Measurements from ENCODE around the gene RASSF4. TPM values are rescaled to one million over a fixed set of nuclear protein-coding genes. Genes with fewer than 3 reads are reported as not detected.
A peak's percentile ranks its signal among the peaks of the same experiment; 100 is the strongest.

The RASSF4 gene
- total RNA-seq, 1 donor from 2014 or later = 13.1 TPM

DNA sequence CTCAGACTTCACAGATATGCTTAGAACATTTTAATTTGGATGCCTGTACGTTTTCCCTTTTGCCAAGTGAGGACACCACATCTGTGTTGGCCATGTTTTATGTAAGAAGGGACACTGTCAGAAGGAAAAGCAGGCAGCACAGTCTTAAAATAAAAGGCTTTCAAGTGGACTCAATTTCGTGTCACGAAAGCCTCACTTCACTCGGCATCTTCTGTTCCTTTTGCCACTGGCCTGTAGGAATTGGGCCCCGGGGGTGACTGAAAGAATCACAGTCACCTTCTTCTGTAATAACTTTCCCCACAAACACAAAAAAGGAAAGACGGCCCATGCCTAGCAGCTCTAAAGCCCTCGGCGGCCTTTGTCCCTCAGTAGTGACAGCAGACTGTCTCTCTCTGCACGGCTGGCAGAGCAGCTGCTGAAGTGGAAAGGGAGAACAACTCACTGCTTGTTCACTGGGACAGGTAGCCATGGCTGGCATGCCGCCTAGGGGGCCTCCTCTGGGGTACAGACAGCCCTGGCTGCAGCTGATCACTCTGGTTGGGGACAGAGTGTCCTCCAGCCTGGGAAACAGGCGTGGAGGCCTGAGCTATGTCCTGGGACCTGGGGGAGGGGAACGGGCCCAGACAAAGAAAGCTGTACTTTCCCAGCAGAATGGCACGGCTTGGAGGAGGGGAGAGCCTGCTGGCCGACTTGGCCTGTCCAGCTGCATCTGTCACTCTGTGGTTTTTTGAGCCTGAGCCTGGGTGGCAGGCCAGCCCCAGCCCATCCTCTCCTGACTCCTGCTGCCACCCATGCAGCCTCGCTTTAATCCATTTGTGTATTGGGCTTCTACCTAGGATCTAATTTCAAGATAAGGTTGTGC, 4.4 kb downstream of the RASSF4 start:
- no peak for DNase-seq

DNA sequence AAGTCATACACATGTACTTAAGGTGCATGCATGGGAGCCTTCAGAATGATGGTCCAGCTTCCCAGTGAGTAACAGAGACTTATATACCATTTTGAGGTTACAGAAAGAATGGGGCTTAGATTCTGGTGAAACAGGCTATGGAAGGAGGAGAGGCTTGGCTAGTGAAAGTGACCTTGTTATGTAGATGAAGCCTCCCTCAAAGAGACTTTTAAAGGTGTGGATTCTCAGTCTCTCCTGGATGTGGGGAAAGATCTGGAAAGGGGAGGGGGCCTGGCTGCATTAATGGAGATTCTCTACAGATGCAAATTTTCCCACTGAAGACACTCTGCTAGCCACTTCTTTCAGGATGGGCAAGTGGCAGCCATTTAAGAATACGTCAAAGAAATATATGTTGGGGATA, 5.5 kb downstream of the RASSF4 start:
- no peak for DNase-seq

DNA sequence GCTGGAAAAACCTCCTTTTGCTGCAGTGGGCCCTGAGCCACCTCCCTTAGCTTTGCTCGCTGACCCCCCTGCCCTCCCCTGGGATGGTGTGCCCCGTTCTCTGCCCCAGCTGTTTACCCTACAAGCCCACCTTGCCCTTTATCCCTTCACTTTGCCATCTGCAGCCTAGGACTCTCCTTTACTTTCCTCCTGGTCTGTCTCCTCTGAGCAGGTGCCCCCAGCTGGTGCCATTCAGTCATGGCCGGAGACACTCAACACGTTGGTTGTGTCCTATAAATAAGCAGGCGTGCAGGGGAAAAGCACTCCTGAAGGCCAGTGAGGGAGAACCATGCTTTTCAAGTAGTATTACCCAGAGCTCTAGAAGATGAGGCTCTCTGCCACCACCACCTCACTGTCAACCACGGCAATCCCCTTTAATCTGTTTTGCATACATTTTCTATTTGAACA, 6.1 kb downstream of the RASSF4 start:
- no peak for DNase-seq

DNA sequence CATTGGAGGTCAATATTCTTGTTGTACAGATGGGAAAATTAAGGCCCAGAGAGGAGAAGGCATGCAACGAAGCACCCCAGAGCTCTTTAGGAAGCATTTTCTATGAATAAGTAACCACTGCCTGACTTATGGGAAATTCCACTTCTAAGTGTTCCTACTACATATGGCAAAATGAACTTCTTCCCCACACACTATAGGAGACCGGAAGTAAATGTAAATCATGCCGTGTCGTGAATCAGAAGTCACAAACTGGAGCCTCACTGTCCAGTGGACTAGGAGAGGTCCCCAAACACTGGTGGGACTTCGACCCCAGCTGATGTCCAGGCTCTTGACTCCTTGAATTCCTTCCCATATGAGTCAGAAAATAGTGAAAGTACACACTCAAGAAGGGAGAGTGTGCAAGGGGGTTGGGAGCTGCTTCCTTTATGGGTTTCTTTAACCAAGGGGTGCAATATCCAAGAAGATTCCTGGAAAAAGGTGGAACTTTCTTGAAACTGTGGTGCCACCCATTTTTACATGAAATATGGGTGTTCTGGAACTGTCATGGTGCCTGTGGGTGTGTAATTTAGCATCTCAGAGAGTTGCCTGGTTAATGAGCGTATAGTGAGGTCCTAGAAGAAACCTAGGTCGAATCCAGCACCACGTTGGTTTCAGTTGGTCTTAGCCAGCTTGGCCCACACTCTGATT, 6.7 kb downstream of the RASSF4 start:
- no peak for DNase-seq

DNA sequence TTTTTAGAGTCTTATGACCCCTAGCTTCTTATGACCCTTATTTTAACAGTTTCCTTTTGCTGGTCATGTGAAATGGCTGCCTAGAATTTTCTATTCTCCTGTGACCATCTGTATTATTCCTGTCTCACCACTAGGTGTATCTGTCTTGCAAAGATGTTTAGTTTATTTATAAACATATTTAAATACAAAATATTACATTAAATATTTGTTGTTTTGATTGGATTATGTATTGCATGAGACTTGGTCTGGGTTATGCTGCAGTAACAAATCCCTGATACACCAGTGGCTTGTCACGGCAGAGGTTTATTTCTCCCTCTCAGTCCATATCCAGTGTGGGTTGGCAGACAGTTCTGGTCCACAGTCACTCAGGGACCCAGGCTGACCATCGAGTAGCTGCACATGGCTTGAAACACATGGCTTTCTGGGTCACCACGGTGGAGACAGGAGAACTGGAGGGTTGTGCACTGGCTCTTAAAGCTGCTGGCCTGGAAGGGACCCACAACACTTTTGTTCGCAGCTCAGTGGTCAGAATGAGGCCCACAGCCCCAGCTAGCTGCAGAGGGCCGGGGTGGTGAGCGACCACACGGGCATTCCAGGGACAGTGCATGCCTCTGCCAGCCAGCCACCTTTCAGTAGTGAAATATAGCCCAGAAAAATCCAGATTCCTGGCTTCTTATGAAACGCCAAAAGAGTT, 7.4 kb downstream of the RASSF4 start:
- no peak for DNase-seq

DNA sequence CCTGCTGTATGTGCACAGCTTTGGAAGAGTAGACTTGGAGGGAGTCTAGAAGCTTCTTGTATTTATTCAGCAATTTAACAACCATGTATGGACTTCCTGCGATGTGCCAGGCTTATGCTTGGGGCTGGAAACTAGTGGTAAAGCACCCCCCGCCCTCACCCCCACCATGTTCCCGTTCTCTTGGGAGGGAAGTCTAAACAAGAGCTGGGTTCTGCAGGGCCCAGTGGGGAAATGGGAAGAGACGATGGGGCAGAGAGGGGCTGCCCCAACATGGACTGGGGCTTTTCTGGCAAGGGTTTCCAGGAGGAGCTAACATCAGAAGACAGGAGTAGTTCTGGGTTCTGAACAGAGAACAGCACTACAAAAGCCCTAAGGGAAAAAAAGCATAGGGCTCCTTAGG, 8.0 kb downstream of the RASSF4 start:
- no peak for DNase-seq

DNA sequence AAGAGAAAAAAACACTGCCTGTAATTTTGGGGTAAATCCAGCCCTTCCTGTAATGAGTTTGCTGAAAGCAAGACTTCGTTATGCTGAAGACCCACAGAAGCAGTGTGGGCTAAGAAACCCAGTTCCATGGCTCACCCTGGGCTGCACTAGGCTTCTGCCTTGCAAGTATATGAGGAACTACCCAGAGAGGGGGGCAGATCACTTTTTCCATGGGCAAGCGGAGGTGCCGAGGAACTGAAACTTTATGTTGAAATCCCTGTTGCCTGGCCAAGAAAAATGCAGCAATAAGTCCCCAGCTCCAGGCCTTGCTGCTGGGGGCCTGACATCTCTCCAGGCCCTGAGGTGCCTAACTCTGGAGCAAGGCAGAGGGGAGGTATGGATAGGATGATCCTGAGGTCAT, 8.5 kb downstream of the RASSF4 start:
- DNase-seq = no peak

DNA sequence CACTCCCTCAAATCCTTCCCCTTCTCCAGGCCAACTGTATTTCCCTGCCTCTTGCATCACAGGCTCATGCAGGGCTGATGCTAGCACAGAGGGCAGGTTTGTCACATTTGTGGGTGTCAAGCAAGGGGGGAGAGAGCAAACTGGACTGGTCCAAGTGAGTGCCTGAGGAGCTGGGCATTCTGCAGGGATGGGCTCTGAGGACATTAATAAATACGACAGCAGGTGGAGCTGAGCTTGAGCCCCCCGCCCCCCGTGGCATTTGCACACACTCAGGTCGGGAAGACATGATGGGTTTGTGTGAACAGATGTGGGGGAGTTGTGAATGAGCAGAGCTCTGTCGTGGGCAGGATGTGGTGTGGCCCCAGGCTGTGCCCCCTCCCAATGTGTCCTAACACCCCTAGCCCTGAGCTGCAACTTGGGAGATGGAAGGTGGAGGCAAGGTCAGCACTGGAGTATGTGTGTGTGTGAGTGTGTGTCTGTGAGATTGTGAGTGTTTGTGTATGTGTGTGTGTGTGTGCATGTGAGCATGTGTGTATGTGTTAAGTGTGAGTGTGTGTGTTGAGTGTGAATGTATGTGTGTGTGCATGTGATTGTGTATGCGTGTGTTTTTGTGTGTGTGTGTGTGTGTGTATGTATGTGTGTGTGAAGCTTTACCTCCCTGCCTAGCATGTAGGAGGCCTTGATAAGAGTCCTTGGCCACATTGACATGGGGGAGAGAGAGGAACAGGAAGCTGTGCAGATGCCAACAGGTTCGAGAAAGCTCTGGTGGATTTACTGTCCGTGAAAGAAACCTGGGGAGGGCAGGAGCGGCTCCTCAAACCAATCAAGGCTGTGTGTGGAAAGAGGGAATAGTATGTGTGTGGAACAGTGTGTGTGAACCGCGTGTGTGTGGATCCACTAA, 9.1 kb downstream of the RASSF4 start:
- DNase-seq = no peak

DNA sequence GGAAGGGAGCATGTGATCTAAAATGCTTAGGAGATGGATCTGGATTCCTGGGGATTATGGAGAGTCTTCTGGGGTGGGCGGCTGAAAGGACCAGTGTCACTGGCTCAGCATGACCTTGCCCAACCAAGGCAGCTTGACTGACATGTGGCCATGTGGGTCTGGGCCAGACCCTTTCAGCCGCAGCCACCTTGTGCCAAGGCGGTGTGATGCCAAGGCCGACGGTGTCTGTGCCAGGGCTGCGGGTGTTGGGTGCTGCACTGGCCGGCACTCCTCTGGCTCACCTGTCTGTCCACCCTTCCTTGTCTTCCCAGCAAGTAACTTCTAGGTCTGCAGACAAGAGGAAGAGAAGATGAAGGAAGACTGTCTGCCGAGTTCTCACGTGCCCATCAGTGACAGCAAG, 10.3 kb downstream of the RASSF4 start:
- DNase-seq = no peak

DNA sequence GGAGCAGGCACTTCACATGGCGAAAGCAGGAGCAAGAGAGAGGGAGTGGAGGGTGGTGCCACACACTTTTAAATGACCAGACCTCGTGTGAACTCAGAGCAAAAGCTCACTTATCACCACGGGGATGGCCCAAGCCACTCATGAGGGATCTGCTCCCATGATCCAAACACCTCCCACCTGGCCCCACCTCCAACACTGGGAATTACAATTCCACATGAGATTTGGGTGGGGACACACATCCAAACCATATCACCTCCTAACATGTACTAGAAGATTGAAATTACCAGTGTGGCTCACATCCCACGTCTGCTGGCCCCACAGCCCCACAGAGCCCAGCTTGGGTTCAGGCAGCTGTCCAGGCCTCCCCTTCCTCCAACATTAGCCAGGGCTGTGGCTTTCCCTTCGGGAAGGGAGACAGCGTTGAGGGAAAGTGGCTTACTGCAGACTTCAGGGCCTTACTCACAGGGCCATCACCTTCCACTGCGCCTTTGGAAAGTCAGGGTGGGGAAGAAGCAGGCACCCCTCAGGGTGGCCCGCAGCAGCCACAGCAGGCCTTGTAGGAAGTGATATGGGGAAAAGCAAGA, 11.3 kb downstream of the RASSF4 start:
- no peak for DNase-seq

DNA sequence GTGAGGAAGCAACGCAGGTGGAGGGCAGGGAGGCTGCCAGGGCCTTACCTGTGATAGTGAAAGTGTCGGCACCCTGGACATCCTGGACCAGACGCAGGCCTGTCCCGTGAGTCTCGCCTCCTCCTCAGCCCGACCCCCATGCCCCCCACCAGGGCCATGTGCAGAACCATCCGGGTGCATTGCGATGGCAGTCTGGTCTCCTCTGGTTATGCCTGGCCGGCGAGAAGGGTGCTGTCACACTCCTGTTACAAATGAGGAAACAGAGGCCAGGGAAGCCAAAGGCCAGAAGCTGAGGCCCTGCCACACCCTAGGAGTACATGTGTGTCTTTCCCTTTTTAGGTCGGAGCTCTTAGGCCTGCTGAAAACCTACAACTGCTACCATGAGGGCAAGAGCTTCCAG, 11.8 kb downstream of the RASSF4 start:
- no peak for DNase-seq

DNA sequence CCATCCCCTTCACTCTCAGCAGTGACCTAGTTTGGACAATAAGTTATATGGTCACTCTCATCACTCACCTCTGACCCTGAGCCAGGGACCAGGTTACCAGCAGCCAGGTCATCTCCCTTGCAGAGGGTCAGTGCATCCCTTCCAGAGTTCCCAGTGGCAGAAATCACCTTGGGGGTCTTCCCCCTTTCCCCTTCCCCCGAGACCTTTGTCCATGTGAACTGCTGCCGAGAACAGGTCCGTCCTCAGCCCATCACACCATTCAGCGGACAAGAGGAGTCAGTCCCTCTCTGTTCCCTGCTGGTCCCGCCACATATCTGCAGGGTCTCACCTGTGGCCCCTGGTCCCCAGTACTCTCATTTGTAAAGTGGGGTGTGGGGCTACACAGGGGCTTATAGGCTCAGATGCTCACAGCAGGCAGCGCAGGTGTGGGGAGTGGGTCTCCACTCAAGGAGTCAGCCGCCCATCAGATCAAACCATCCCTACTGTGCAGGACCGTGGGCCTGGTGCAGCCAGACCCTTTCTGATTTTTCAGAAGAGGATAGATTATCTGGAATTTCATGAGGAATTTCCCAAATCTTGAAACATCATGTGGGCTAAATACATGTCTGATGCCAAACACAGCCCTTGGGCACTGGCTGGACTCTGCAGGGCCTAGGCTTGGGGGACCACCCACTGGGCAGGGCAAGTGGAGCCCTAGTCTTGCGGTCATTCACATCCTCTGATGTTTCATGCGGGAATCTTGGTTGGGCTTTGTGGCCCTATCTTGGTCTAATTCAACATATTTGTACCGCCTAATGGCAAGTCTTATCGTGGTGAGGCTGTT, 12.5 kb downstream of the RASSF4 start:
- DNase-seq = no peak

DNA sequence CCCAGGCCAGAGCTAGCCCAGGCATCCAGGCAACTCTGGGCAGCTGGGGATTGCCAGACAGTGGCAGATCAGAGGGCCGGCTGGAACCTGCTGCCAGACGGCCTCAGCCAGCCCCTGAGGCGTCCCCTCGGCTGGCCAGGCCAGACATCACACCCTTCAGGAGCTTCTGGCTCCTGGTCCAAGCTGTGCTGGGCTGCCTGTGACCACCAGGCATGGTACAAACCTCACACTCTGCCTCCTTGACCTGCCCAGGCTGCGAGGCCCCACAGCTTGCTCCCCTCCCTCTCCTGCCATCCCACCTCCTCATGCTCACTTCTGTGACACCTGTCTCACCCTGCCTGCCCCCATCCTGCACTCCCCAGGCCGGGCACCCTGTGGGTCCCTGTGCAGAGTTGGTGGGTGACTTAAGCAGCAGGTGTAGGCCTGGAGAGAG, 13.3 kb downstream of the RASSF4 start:
- DNase-seq = no peak

DNA sequence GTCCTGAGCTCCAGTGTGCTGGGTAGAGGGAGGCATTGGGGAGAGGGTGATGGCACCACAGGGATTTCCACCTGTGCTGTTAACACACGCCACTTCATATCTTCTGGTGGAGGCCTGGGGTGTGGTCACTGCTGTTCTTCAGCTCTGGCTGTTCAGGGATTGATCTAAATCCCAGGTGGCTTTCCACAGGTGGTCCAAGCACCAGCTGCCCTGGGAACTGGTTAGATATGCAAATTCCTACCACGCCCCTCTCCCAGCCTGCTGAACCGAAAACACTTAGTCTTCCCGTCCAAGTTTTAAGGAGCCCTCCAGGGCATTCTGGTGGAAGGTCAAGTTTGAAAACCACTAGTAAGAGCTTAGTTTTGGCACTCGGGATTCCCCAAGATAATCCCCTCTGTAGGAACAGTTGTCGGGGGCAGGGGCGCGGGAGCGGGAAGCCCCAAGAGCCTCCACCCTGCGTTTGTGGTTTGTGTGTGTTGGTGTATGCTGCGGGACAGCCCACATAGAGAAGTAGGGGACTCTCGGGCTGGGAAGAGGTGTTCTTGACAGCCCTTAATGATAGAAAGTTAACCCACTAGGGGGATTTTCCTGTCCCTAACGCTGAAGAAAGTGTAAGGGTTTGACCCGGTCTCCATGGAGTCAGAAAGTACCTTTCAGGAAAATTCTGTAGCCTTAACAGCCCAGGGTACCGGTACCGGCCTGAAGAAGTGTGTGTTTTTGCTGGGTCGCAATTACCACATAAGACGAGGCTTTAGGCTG, 13.9 kb downstream of the RASSF4 start:
- DNase-seq = no peak

DNA sequence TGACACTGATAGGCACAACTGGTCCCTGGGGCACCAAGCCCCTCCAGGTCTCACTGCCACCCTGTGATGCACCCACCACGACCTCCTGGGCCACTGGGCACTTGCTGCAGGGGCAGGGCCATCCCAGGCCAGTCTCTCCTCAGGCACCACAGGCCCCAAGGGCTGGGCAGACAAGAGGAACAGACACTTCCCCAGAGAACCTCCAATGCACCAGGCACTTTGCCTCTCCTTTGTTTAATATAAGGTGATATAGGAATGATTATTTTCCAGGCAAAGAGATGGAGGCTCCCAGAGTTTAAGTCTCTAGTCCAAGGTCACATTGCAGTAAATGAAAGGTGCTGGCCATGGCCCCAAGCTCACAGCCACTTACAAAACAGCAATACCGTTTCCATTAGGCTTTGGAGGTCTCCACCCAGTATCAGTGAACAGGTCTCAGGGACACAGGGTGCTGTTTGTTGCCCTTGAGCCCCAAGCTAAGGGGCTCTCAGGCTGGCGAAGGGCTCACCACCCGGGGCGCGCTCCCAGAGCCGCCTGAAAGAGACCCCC, 14.6 kb downstream of the RASSF4 start:
- peak; percentile 51 for DNase-seq

DNA sequence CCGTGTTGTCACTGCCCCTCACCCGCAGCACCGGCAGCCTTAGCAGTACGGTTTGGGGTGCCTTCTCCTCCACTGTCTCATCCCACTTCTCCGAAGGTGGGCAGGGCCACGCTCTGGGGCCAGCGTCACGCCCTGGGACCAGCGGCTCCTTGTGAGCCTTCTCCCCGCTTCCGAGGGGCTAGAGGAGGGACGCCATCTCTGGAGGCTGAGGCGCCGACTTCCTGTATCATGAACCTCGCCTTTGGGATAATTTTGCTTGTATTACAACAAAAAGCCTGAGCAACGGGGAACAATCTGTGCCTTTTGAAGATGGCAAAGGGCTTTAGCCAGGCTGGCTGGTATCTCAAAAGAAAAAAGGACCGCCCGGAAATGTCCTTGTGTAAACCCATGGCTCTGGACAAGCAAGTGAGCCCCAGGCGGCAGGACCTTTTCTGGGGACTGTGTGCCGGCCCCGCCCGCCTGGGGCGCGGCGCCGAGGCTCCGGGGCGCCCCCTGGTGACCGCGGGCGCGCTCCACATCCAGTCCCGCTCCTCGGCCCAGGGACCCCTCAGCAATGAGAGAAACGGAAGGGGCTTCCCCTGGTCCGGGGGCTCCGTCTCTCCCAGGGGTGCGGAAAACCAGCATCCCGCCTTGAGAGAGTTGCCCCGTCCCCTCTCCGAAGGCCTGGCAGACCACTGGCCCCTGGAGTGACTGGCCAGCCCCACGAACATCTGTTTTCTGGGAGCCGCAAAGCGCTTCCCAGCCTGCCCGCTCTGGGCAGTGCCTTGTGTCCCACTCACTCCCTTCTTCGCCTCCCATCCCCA, 15.2 kb downstream of the RASSF4 start:
- DNase-seq = peak; percentile 83

DNA sequence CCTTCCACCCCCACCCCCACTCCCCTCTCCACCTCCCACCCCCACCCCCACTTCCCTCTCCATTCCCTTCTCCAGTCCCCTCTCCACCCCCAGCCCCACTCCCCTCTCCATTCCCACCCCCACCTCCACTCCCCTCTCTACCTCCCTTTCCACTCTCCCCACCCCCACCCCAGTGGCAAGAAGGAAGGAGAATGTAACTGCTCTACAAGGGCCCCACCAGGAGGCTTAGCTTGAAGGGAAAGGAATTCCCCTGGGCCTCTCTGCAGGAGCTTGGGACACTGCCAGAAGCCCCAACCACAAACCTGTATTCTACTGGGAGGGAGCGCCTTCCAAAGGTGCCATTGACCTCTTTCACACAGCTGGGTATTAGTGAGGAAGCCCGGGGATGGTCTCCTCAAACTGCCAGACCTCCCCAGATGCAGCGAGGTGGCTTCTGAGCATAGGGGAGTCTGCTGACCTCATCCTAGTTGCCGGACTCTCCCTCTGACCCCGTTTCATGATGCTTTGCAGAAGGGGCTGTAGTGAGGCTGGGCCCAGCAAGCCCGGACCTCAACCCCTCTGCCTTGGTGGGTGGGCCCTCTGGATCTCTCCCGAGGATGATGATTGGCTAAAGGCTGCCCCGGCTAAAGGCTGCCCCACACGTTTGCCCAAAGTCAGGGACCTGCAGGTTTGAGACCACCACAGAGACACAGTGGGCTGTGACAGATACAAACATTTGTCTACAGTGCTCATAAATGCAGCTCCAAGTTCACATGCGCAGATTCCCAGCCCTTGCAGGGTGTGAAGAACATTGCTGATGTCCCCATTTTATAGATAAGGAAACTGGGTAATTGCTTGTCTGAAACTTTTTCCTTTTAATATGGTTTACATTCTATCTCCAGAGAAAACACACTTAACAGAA, 16.1 kb downstream of the RASSF4 start:
- peak; percentile 92 for DNase-seq

All from dermis blood vessel endothelial cell (primary cell).